Cardiac muscle cell (in vitro differentiated cells and primary cell): ENCODE data around the gene PRKCZ. TPM values are rescaled to one million over a fixed set of nuclear protein-coding genes. Genes with fewer than 3 reads are reported as not detected.

ENCODE experiments used
- DNase-seq, 2 donors: peaks; one replicate each; pipeline versions ENCODE4 v3.0.0 to v3.0.0-alpha.2; 2010 to 2017; ENCODE audit warnings: low read depth in 1 of 2, low spot score in 1 of 2
- H3K27ac ChIP-seq: fragments of 200-600 bp; sonication (generic); 2 replicates; pipeline ENCODE4 v1.5.1; 2016
- H3K27me3 ChIP-seq: fragments of 200-600 bp; sonication (generic); 2 replicates; pipeline ENCODE4 v1.6.0; 2016; ENCODE audit warnings: control low read depth
- H3K36me3 ChIP-seq: fragments of 200-600 bp; sonication (generic); 2 replicates; pipeline ENCODE4 v1.5.1; 2016; ENCODE audit warnings: control low read depth
- H3K4me1 ChIP-seq: fragments of 200-600 bp; sonication (generic); 2 replicates; pipeline ENCODE4 v1.8.1; 2017; ENCODE audit warnings: low read depth, mild to moderate bottlenecking, mixed run types
- H3K4me3 ChIP-seq: fragments of 200-600 bp; sonication (generic); 2 replicates; pipeline ENCODE4 v1.5.1; 2016; ENCODE audit warnings: mild to moderate bottlenecking
- H3K9me3 ChIP-seq: fragments of 200-600 bp; sonication (generic); 2 replicates; pipeline ENCODE4 v1.5.1; 2017; ENCODE audit warnings: low read depth, mild to moderate bottlenecking, control low read depth
- CTCF ChIP-seq: IDR thresholded peaks from 2 replicates; pipeline ENCODE4 v1.5.1; 2012; ENCODE audit warnings: low read depth, mild to moderate bottlenecking, low read length
- polyA plus RNA-seq: library from polyadenylated mRNA; unstranded; fragments of >200 nt; fragmentation: Nextera tagmentation; extraction: Ambion mirVana; gene quantifications from 2 replicates; pipeline ENCODE4 v1.2.1, GENCODE V29; 2016
- total RNA-seq: library from RNA; depleted of rRNA; stranded (reverse); fragments of >200 nt; gene quantifications from 2 replicates; pipeline ENCODE4 v1.2.3, GENCODE V29; 2016

The PRKCZ gene
- total and polyA plus RNA-seq, 2 experiments from 2014 or later = 44.6 to 50.9 TPM

- no peaks in the 10 kb centered on the region for H3K36me3 ChIP-seq
- no peak overlapping the region for H3K27ac ChIP-seq
- TF ChIP-seq CTCF = no peak
- no peak for DNase-seq
- no peaks in the 10 kb centered on the region for H3K4me1 ChIP-seq
- H3K9me3 ChIP-seq = no peaks in the 10 kb centered on the region
- H3K4me3 ChIP-seq = no peak overlapping the region
- H3K27me3 ChIP-seq = no peaks in the 10 kb centered on the region
Measured at GRCh38 chr1:2095981-2096736, 45.9 kb downstream of the PRKCZ start.

GRCh38 chr1:2097386-2098300 lies 47.4 kb downstream of the PRKCZ start:
- no peaks in the 10 kb centered on the region for H3K36me3 ChIP-seq
- H3K4me3 ChIP-seq = no peak overlapping the region
- TF ChIP-seq CTCF = no peak
- no peak for DNase-seq
- no peaks in the 10 kb centered on the region for H3K4me1 ChIP-seq
- no peaks in the 10 kb centered on the region for H3K9me3 ChIP-seq
- H3K27ac ChIP-seq = no peak overlapping the region
- no peaks in the 10 kb centered on the region for H3K27me3 ChIP-seq

GRCh38 chr1:2098301-2098698 lies 48.1 kb downstream of the PRKCZ start:
- H3K27ac ChIP-seq = no peak overlapping the region
- no peak overlapping the region for H3K4me3 ChIP-seq
- H3K9me3 ChIP-seq = no peaks in the 10 kb centered on the region
- no peaks in the 10 kb centered on the region for H3K27me3 ChIP-seq
- DNase-seq = no peak
- TF ChIP-seq CTCF = no peak
- H3K4me1 ChIP-seq = no peaks in the 10 kb centered on the region
- H3K36me3 ChIP-seq = no peaks in the 10 kb centered on the region

GRCh38 chr1:2098839-2099785 lies 48.9 kb downstream of the PRKCZ start:
- H3K27me3 ChIP-seq = no peaks in the 10 kb centered on the region
- H3K9me3 ChIP-seq = no peaks in the 10 kb centered on the region
- no peaks in the 10 kb centered on the region for H3K36me3 ChIP-seq
- peaks cover 2% of the 10 kb centered on the region for H3K4me1 ChIP-seq
- no peak for DNase-seq
- H3K4me3 ChIP-seq = no peak overlapping the region
- TF ChIP-seq CTCF = no peak
- H3K27ac ChIP-seq = no peak overlapping the region
